GM12875 (cell line): ENCODE measurements around the gene TSEN15.

Experiments used
- H3K4me3 ChIP-seq: one replicate; pipeline ENCODE4 v1.5.1; 2011; ENCODE audit warnings: low read depth, low read length, control low read depth
- CTCF ChIP-seq: IDR thresholded peaks from 2 replicates; pipeline ENCODE4 v1.5.1; 2011; ENCODE audit warnings: low read depth, mild to moderate bottlenecking, control low read depth, inconsistent platforms, low read length, moderate library complexity, borderline replicate concordance; ENCODE audit not compliant: insufficient read depth

Gene TSEN15

GRCh38 chr1:184078564-184079249 is 27.2 kb downstream of the TSEN15 start:
- TF ChIP-seq CTCF, result no peak
- H3K4me3 ChIP-seq, result no peak overlapping the region

- no peak overlapping the region for H3K4me3 ChIP-seq
- no peak for TF ChIP-seq CTCF
Measured at GRCh38 chr1:184080309-184080708, 28.8 kb downstream of the TSEN15 start.

GRCh38 chr1:184082541-184083415 is 31.2 kb downstream of the TSEN15 start:
- no peak for TF ChIP-seq CTCF
- no peak overlapping the region for H3K4me3 ChIP-seq

- no peak overlapping the region for H3K4me3 ChIP-seq
- TF ChIP-seq CTCF, result no peak
Measured at GRCh38 chr1:184085667-184086066, 34.1 kb downstream of the TSEN15 start.

GRCh38 chr1:184088037-184088436 is 36.5 kb downstream of the TSEN15 start:
- H3K4me3 ChIP-seq, result no peak overlapping the region
- no peak for TF ChIP-seq CTCF

- TF ChIP-seq CTCF, result no peak
- no peak overlapping the region for H3K4me3 ChIP-seq
Measured at GRCh38 chr1:184093071-184093470, 41.5 kb downstream of the TSEN15 start.
